Cardiac muscle cell (in vitro differentiated cells and primary cell): ENCODE data around the gene NHSL1. TPM values are rescaled to one million over a fixed set of nuclear protein-coding genes. Genes with fewer than 3 reads are reported as not detected.

Source experiments
- DNase-seq, 2 donors: peaks; one replicate each; pipeline versions ENCODE4 v3.0.0 to v3.0.0-alpha.2; 2010 to 2017; ENCODE audit warnings: low read depth in 1 of 2, low spot score in 1 of 2
- H3K27ac ChIP-seq: fragments of 200-600 bp; sonication (generic); 2 replicates; pipeline ENCODE4 v1.5.1; 2016
- H3K27me3 ChIP-seq: fragments of 200-600 bp; sonication (generic); 2 replicates; pipeline ENCODE4 v1.6.0; 2016; ENCODE audit warnings: control low read depth
- H3K36me3 ChIP-seq: fragments of 200-600 bp; sonication (generic); 2 replicates; pipeline ENCODE4 v1.5.1; 2016; ENCODE audit warnings: control low read depth
- H3K4me1 ChIP-seq: fragments of 200-600 bp; sonication (generic); 2 replicates; pipeline ENCODE4 v1.8.1; 2017; ENCODE audit warnings: low read depth, mild to moderate bottlenecking, mixed run types
- H3K4me3 ChIP-seq: fragments of 200-600 bp; sonication (generic); 2 replicates; pipeline ENCODE4 v1.5.1; 2016; ENCODE audit warnings: mild to moderate bottlenecking
- H3K9me3 ChIP-seq: fragments of 200-600 bp; sonication (generic); 2 replicates; pipeline ENCODE4 v1.5.1; 2017; ENCODE audit warnings: low read depth, mild to moderate bottlenecking, control low read depth
- CTCF ChIP-seq: IDR thresholded peaks from 2 replicates; pipeline ENCODE4 v1.5.1; 2012; ENCODE audit warnings: low read depth, mild to moderate bottlenecking, low read length
- polyA plus RNA-seq: library from polyadenylated mRNA; unstranded; fragments of >200 nt; fragmentation: Nextera tagmentation; extraction: Ambion mirVana; gene quantifications from 2 replicates; pipeline ENCODE4 v1.2.1, GENCODE V29; 2016
- total RNA-seq: library from RNA; depleted of rRNA; stranded (reverse); fragments of >200 nt; gene quantifications from 2 replicates; pipeline ENCODE4 v1.2.3, GENCODE V29; 2016

Gene NHSL1
- total and polyA plus RNA-seq, 2 experiments from 2014 or later: 6.0 to 11.3 TPM

GRCh38 chr6:138510093-138510492, 10.8 kb upstream of the NHSL1 start:
- TF ChIP-seq CTCF: no peak
- Histone ChIP-seq H3K27ac (no peak overlapping the region), H3K4me1 (no peaks in the 10 kb centered on the region), H3K27me3 (no peaks in the 10 kb centered on the region), H3K36me3 (no peaks in the 10 kb centered on the region), H3K4me3 (no peak overlapping the region), H3K9me3 (no peaks in the 10 kb centered on the region)
- DNase-seq: no peak

- Histone ChIP-seq H3K4me1 (no peaks in the 10 kb centered on the region), H3K9me3 (no peaks in the 10 kb centered on the region), H3K27ac (no peak overlapping the region), H3K27me3 (no peaks in the 10 kb centered on the region), H3K4me3 (no peak overlapping the region), H3K36me3 (no peaks in the 10 kb centered on the region)
- peak; percentile 51 for TF ChIP-seq CTCF
- DNase-seq: peak; percentile 51 to 61
Observed at GRCh38 chr6:138509371-138509770, 10.1 kb upstream of the NHSL1 start.

- no peak overlapping the region for H3K27ac ChIP-seq
- no peaks in the 10 kb centered on the region for H3K4me1 ChIP-seq
- H3K36me3 ChIP-seq: no peaks in the 10 kb centered on the region
- no peak for DNase-seq
- no peak for TF ChIP-seq CTCF
- no peaks in the 10 kb centered on the region for H3K27me3 ChIP-seq
- H3K9me3 ChIP-seq: no peaks in the 10 kb centered on the region
- H3K4me3 ChIP-seq: no peak overlapping the region
Observed at GRCh38 chr6:138508676-138508988, 9.3 kb upstream of the NHSL1 start.

- Histone ChIP-seq H3K27ac (no peak overlapping the region), H3K36me3 (no peaks in the 10 kb centered on the region)
Observed at GRCh38 chr6:138507977-138508675, 8.8 kb upstream of the NHSL1 start.

GRCh38 chr6:138504764-138505689, 5.7 kb upstream of the NHSL1 start:
- no peaks in the 10 kb centered on the region for H3K27me3 ChIP-seq
- H3K36me3 ChIP-seq: no peaks in the 10 kb centered on the region
- no peak overlapping the region for H3K27ac ChIP-seq
- H3K4me1 ChIP-seq: no peaks in the 10 kb centered on the region
- no peak for DNase-seq
- no peak for TF ChIP-seq CTCF
- H3K9me3 ChIP-seq: no peaks in the 10 kb centered on the region
- H3K4me3 ChIP-seq: no peak overlapping the region

More at GRCh38 chr6:138507977-138508675, 8.8 kb upstream of the NHSL1 start:
- no peaks in the 10 kb centered on the region for H3K9me3 ChIP-seq
- H3K27me3 ChIP-seq: no peaks in the 10 kb centered on the region
- H3K4me1 ChIP-seq: no peaks in the 10 kb centered on the region
- TF ChIP-seq CTCF: no peak
- H3K4me3 ChIP-seq: no peak overlapping the region
- DNase-seq: no peak
